GM12875 (cell line): ENCODE measurements around the gene SARDH.

Experiments used
- H3K4me3 ChIP-seq: one replicate; pipeline ENCODE4 v1.5.1; 2011; ENCODE audit warnings: low read depth, low read length, control low read depth
- CTCF ChIP-seq: IDR thresholded peaks from 2 replicates; pipeline ENCODE4 v1.5.1; 2011; ENCODE audit warnings: low read depth, mild to moderate bottlenecking, control low read depth, inconsistent platforms, low read length, moderate library complexity, borderline replicate concordance; ENCODE audit not compliant: insufficient read depth

Gene SARDH

GRCh38 chr9:133640160-133640559 lies 98.0 kb downstream of the SARDH start:
- no peak for TF ChIP-seq CTCF
- H3K4me3 ChIP-seq: no peak overlapping the region

GRCh38 chr9:133639613-133640012 lies 98.5 kb downstream of the SARDH start:
- TF ChIP-seq CTCF: no peak
- no peak overlapping the region for H3K4me3 ChIP-seq

- no peak for TF ChIP-seq CTCF
- H3K4me3 ChIP-seq: no peak overlapping the region
Measured at GRCh38 chr9:133638711-133639110, 99.4 kb downstream of the SARDH start.

- no peak overlapping the region for H3K4me3 ChIP-seq
- TF ChIP-seq CTCF: no peak
Measured at GRCh38 chr9:133638076-133638475, 100.1 kb downstream of the SARDH start.

- H3K4me3 ChIP-seq: no peak overlapping the region
- TF ChIP-seq CTCF: no peak
Measured at GRCh38 chr9:133637451-133638055, 100.6 kb downstream of the SARDH start.

- H3K4me3 ChIP-seq: no peak overlapping the region
- no peak for TF ChIP-seq CTCF
Measured at GRCh38 chr9:133636902-133637301, 101.2 kb downstream of the SARDH start.
